Caco-2 (cell line): ENCODE results near the gene TYROBP. TPM values are rescaled to one million over a fixed set of nuclear protein-coding genes. Genes with fewer than 3 reads are reported as not detected.

Source experiments
- BruUV-seq: library from RNA; stranded (reverse); fragments of 400-500 nt; replicated peaks from 2 replicates; lab custom pipeline; 2021; lab: Mats Ljungman, UMichigan
- CTCF ChIA-PET: fragments of 300-600 bp; sonication (Branson Sonifier 250); formaldehyde crosslinking; loops from one replicate; lab custom pipeline; 2022; ENCODE audit warnings: antibody characterized with exemption; lab: Charles Lee
- POLR2A ChIA-PET: fragments of 300-600 bp; sonication (Branson Sonifier 250); formaldehyde crosslinking; loops from one replicate; lab custom pipeline; 2022; ENCODE audit warnings: antibody characterized with exemption; lab: Charles Lee
- DNase-seq, 2 experiments: peaks; one replicate each; pipeline versions ENCODE4 v3.0.0 to v3.0.0-alpha.2; 2020 to 2022
- H3K27me3 ChIP-seq: replicated peaks from 2 replicates; pipeline ENCODE4 v1.6.0; 2011; ENCODE audit warnings: low read length; ENCODE audit not compliant: control insufficient read depth, insufficient read depth
- H3K36me3 ChIP-seq: 2 replicates; pipeline ENCODE4 v1.5.1; 2011; ENCODE audit warnings: low read length; ENCODE audit not compliant: control insufficient read depth, insufficient read depth
- H3K4me1 ChIP-seq: fragments of 250-450 bp; sonication (Bioruptor Pico); 2 replicates; pipeline ENCODE4 v1.5.1; 2020; ENCODE audit warnings: mild to moderate bottlenecking
- H3K4me3 ChIP-seq: 2 replicates; pipeline ENCODE4 v1.5.1; 2011; ENCODE audit warnings: low read depth, mild to moderate bottlenecking, control low read depth, low read length
- H3K9me3 ChIP-seq: fragments of 250-450 bp; sonication (Bioruptor Pico); 2 replicates; pipeline ENCODE4 v1.5.1; 2020; ENCODE audit warnings: mild to moderate bottlenecking, moderate library complexity
- H3K27ac Mint-ChIP-seq: one replicate; pipeline ENCODE4 v1.8.0; 2022; ENCODE audit warnings: mixed read lengths; ENCODE audit not compliant: unreplicated experiment
- H3K27me3 Mint-ChIP-seq: one replicate; pipeline ENCODE4 v1.8.0; 2022; ENCODE audit warnings: mixed read lengths; ENCODE audit not compliant: insufficient read depth, unreplicated experiment
- H3K36me3 Mint-ChIP-seq: one replicate; pipeline ENCODE4 v1.8.0; 2022; ENCODE audit warnings: mild to moderate bottlenecking, mixed read lengths; ENCODE audit not compliant: insufficient read depth, unreplicated experiment
- H3K4me1 Mint-ChIP-seq: one replicate; pipeline ENCODE4 v1.8.0; 2022; ENCODE audit warnings: low read depth, mixed read lengths; ENCODE audit not compliant: unreplicated experiment
- H3K4me3 Mint-ChIP-seq: one replicate; pipeline ENCODE4 v1.8.0; 2022; ENCODE audit warnings: mild to moderate bottlenecking, moderate library complexity, mixed read lengths; ENCODE audit not compliant: unreplicated experiment
- H3K9me3 Mint-ChIP-seq: one replicate; pipeline ENCODE4 v1.8.0; 2022; ENCODE audit warnings: mixed read lengths; ENCODE audit not compliant: unreplicated experiment
- intact Hi-C: fragments of 100-400 bp; cut with micrococcal nuclease; formaldehyde crosslinking; loops from one replicate; pipeline ENCODE4 v1.10.0; 2022; ENCODE audit not compliant: unreplicated experiment
- total RNA-seq: library from RNA; stranded (reverse); gene quantifications from 2 replicates; pipeline ENCODE4 v1.2.3, GENCODE V29; 2022
- TF ChIP-seq, protein P1 (sequence below), 2 experiments: fragments of 200-600 bp in 1 of 2; IDR thresholded peaks; 1 replicate in 1 of 2; 2 replicates in 1 of 2; pipeline versions ENCODE4 v1.5.1 to v1.8.0; 2011 to 2022; ENCODE audit warnings: antibody characterized with exemption in 1 of 2, control low read depth in 1 of 2, inconsistent platforms in 1 of 2, low read depth in 1 of 2, low read length in 1 of 2, mild to moderate bottlenecking in 1 of 2, moderate library complexity in 1 of 2; ENCODE audit not compliant: insufficient read depth in 1 of 2, severe bottlenecking in 1 of 2, unreplicated experiment in 1 of 2

The TYROBP gene
- total RNA-seq, 1 experiment from 2014 or later, result not detected

DNA sequence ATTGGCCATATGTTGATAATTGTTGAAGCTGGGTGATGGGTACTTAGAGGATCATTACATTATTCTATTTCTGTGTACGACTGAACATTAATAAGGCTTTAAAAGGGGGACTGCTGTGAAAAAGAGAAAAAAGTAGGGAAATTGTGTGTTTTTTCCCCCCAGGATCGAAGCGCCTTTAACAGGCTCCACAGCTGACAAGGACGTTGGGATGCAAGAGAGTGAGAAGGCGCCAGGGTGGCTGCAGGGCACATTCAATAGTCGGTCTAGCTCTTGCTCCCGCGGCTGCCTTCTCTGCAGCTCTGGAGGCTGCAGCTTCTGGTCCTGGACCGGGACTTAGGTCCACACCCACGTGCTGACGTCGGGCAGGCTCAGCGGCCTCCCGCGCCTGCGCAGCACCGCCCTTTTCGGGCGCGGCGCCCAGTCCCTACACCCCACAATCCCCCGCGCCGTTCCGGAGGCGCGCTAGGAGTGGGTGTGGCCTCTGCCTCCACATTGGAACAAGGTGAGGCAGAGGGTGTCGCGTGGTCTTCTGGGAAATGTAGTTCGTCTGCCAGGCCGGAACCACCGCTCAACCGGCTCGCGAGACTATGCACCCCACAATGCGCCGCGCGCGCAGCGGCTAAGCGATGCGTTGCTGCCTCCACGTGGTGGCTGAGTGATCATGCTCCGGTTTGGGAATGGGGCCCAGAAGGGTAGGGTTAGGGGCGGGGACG, 23.2 kb upstream of the TYROBP start:
- Mint-ChIP-seq H3K36me3 (peaks cover 6% of the 10 kb centered on the region), H3K4me1 (peaks cover 14% of the 10 kb centered on the region), H3K27ac (peak overlapping the region; percentile 3), H3K27me3 (peaks cover 5% of the 10 kb centered on the region), H3K9me3 (peaks cover 8% of the 10 kb centered on the region), H3K4me3 (peak overlapping the region; percentile 67)
- Histone ChIP-seq H3K9me3 (no peaks in the 10 kb centered on the region), H3K36me3 (no peaks in the 10 kb centered on the region), H3K4me3 (peak overlapping the region; percentile 29), H3K27me3 (no peaks in the 10 kb centered on the region), H3K4me1 (peaks cover 8% of the 10 kb centered on the region; the same call in 1 of the 2 replicates)
- intact Hi-C loops, result loop anchor here (1.0 kb wide), 6 partner anchors 32 to 238 kb away; partner anchors contain the start of genes PSENEN, TBCB and U2AF1L4
- TF ChIP-seq, protein P1, sequence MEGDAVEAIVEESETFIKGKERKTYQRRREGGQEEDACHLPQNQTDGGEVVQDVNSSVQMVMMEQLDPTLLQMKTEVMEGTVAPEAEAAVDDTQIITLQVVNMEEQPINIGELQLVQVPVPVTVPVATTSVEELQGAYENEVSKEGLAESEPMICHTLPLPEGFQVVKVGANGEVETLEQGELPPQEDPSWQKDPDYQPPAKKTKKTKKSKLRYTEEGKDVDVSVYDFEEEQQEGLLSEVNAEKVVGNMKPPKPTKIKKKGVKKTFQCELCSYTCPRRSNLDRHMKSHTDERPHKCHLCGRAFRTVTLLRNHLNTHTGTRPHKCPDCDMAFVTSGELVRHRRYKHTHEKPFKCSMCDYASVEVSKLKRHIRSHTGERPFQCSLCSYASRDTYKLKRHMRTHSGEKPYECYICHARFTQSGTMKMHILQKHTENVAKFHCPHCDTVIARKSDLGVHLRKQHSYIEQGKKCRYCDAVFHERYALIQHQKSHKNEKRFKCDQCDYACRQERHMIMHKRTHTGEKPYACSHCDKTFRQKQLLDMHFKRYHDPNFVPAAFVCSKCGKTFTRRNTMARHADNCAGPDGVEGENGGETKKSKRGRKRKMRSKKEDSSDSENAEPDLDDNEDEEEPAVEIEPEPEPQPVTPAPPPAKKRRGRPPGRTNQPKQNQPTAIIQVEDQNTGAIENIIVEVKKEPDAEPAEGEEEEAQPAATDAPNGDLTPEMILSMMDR (IDR thresholded peaks at IDR 0.05; ENCODE audit: insufficient read depth in 1 of 2, low read depth in 1 of 2, low read length in 1 of 2, severe bottlenecking in 1 of 2, unreplicated experiment in 1 of 2), result peak; percentile 82 to 93
- ChIA-PET CTCF (interaction anchor here (0.6 to 1.2 kb wide), 25 partner anchors 8 to 283 kb away, joined by 3 to 14 read pairs (median 4); partner anchors contain the start of genes APLP1, COX6B1, LIN37 and NFKBID), POLR2A (interaction anchor here (0.5 to 0.9 kb wide), 6 partner anchors 16 to 191 kb away, joined by 3 to 6 read pairs (median 4); partner anchors contain the start of genes ALKBH6, NFKBID, PSENEN and U2AF1L4)
- peak; percentile 100 for DNase-seq
- no TSS peak for BruUV-seq

GRCh38 chr19:35929876-35930275, 21.8 kb upstream of the TYROBP start:
- ChIA-PET CTCF (no interaction called here), POLR2A (no interaction called here)
- Mint-ChIP-seq H3K27ac (no peak overlapping the region), H3K36me3 (peaks cover 6% of the 10 kb centered on the region), H3K4me1 (peaks cover 7% of the 10 kb centered on the region), H3K27me3 (peaks cover 5% of the 10 kb centered on the region), H3K4me3 (no peak overlapping the region), H3K9me3 (peaks cover 22% of the 10 kb centered on the region)
- TF ChIP-seq, protein P1 (IDR thresholded peaks at IDR 0.05; ENCODE audit: insufficient read depth in 1 of 2, low read depth in 1 of 2, low read length in 1 of 2, severe bottlenecking in 1 of 2, unreplicated experiment in 1 of 2), result no peak
- Histone ChIP-seq H3K9me3 (peaks cover 6% of the 10 kb centered on the region; the same call in 1 of the 2 replicates), H3K4me3 (no peak overlapping the region), H3K27me3 (no peaks in the 10 kb centered on the region), H3K4me1 (peaks cover 4% of the 10 kb centered on the region; the same call in 1 of the 2 replicates), H3K36me3 (no peaks in the 10 kb centered on the region)
- BruUV-seq, result no TSS peak
- DNase-seq, result no peak
- intact Hi-C loops, result no loop called here

GRCh38 chr19:35928507-35928906, 20.4 kb upstream of the TYROBP start:
- H3K9me3 ChIP-seq, result peaks cover 6% of the 10 kb centered on the region; the same call in 1 of the 2 replicates
- H3K27me3 ChIP-seq, result no peaks in the 10 kb centered on the region
- ChIA-PET POLR2A (no interaction called here), CTCF (no interaction called here)
- Mint-ChIP-seq H3K27me3 (peaks cover 5% of the 10 kb centered on the region), H3K4me3 (no peak overlapping the region), H3K4me1 (peaks cover 7% of the 10 kb centered on the region), H3K27ac (no peak overlapping the region), H3K36me3 (peaks cover 6% of the 10 kb centered on the region), H3K9me3 (peaks cover 25% of the 10 kb centered on the region)
- no TSS peak for BruUV-seq
- TF ChIP-seq, protein P1 (IDR thresholded peaks at IDR 0.05; ENCODE audit: insufficient read depth in 1 of 2, low read depth in 1 of 2, low read length in 1 of 2, severe bottlenecking in 1 of 2, unreplicated experiment in 1 of 2), result no peak
- no peak overlapping the region for H3K4me3 ChIP-seq
- intact Hi-C loops, result no loop called here
- H3K36me3 ChIP-seq, result no peaks in the 10 kb centered on the region
- peaks cover 4% of the 10 kb centered on the region; the same call in 1 of the 2 replicates for H3K4me1 ChIP-seq
- DNase-seq, result no peak
